Ovary (tissue), 9 donors: ENCODE results near the gene LYPLA2. TPM values are rescaled to one million over a fixed set of nuclear protein-coding genes. Genes with fewer than 3 reads are reported as not detected.

Experiments used
- DNase-seq, 5 donors: peaks; one replicate each; pipeline ENCODE4 v3.0.0-alpha.2; 2019 to 2020
- H3K27ac ChIP-seq, 2 donors: fragments of 200-600 bp; one replicate each; pipeline versions ENCODE4 v1.5.1 to v1.8.0; 2019 to 2022
- H3K27me3 ChIP-seq: fragments of 200-600 bp; one replicate; pipeline ENCODE4 v1.8.0; 2022
- H3K36me3 ChIP-seq: fragments of 200-600 bp; sonication (generic); one replicate; pipeline ENCODE4 v1.5.1; 2019
- H3K4me1 ChIP-seq: one replicate; pipeline ENCODE4 v1.8.1; 2013; ENCODE audit warnings: mild to moderate bottlenecking, moderate library complexity; ENCODE audit not compliant: insufficient read depth
- H3K4me3 ChIP-seq: fragments of 200-600 bp; sonication (generic); one replicate; pipeline ENCODE4 v1.5.1; 2017
- H3K9me3 ChIP-seq, 2 donors: fragments of 200-600 bp in 1 of 2; sonication (generic) in 1 of 2; one replicate each; pipeline versions ENCODE4 v1.5.1 to v1.8.1; 2013 to 2019; ENCODE audit warnings: mild to moderate bottlenecking in 1 of 2, moderate library complexity in 1 of 2
- EP300 ChIP-seq: sonication (generic); formaldehyde crosslinking; IDR thresholded peaks from one replicate; pipeline ENCODE4 v1.6.1; 2017; ENCODE audit warnings: antibody characterized with exemption
- POLR2A ChIP-seq: fragments of 450-650 bp; IDR thresholded peaks from one replicate; pipeline ENCODE4 v1.6.1; 2017; ENCODE audit warnings: antibody characterized with exemption, mild to moderate bottlenecking, moderate library complexity
- WGBS, 3 donors: extraction: QIAGEN DNeasy Blood & Tissue Kit in 1 of 3; methylation state at CpG; one replicate each; pipeline versions ENCODE4 v1.1.5 to v1.1.7; 2013 to 2017; 5-methylcytosine and 5-hydroxymethylcytosine counted together
- intact Hi-C, 4 donors: fragments of 100-400 bp; cut with DNase I; formaldehyde crosslinking; loops; one replicate each; pipeline versions ENCODE4 v1.11.0 to v1.15.1; 2022 to 2023
- polyA plus RNA-seq, 2 donors: library from polyadenylated mRNA; stranded (reverse); fragments of 200-250 nt in 1 of 2; fragments of 350-450 nt in 1 of 2; fragmentation: Illumina TruSeq in 1 of 2; extraction: RNeasy Lipid Tissue Mini Kit (QIAGEN cat#74804) in 1 of 2; gene quantifications; one replicate each; pipeline ENCODE4 v1.2.3, GENCODE V29; 2013 to 2014
- total RNA-seq, 7 donors: library from RNA; depleted of rRNA in 2 of 7; stranded (reverse); fragments of >200 nt in 2 of 7; fragmentation: NEBNext Ultra II Directional in 3 of 7; extraction: Animal tissue kit (Norgen Biotek cat#: 25700) in 3 of 7; gene quantifications; one replicate each; pipeline versions ENCODE4 v1.1.0 to v1.2.4, GENCODE V29; 2016 to 2023
- TF ChIP-seq, protein P1 (sequence below), 3 donors: fragments of 450-650 bp in 2 of 3; fragments of 200-600 bp in 1 of 3; IDR thresholded peaks; one replicate each; pipeline versions ENCODE4 v1.5.1 to v1.8.0; 2016 to 2022; ENCODE audit warnings: antibody characterized with exemption in 3 of 3, mild to moderate bottlenecking in 1 of 3
- donor health status: DM: no; HTN: no; CAD: no; lungs with moderate emphysema.
- donor health status: DM: no; HTN: no; CAD: no.
- donor health status: Bipolar disorder and iron deficiency.
- donor health status: DM: yes; HTN: yes; CAD: no.
- donor health status: DM: no; HTN: no; CAD: no.
- donor health status: DM: yes; HTN: yes; CAD: no.

The LYPLA2 gene
- total and polyA plus RNA-seq, 9 donors: 8.5 to 33.2 (median 26.0) TPM

GRCh38 chr1:23806280-23806679, 15.3 kb downstream of the LYPLA2 start:
- DNase-seq: no peak
- no peaks in the 10 kb centered on the region for H3K4me1 ChIP-seq
- 73 to 79% (median 77%) methylated on average over 6 of the region's 6 CpGs for WGBS, 3 donors
- H3K27me3 ChIP-seq: no peaks in the 10 kb centered on the region
- intact Hi-C loops: no loop called here
- no peaks in the 10 kb centered on the region for H3K36me3 ChIP-seq
- TF ChIP-seq EP300: no peak
- TF ChIP-seq POLR2A: no peak
- TF ChIP-seq, protein P1, sequence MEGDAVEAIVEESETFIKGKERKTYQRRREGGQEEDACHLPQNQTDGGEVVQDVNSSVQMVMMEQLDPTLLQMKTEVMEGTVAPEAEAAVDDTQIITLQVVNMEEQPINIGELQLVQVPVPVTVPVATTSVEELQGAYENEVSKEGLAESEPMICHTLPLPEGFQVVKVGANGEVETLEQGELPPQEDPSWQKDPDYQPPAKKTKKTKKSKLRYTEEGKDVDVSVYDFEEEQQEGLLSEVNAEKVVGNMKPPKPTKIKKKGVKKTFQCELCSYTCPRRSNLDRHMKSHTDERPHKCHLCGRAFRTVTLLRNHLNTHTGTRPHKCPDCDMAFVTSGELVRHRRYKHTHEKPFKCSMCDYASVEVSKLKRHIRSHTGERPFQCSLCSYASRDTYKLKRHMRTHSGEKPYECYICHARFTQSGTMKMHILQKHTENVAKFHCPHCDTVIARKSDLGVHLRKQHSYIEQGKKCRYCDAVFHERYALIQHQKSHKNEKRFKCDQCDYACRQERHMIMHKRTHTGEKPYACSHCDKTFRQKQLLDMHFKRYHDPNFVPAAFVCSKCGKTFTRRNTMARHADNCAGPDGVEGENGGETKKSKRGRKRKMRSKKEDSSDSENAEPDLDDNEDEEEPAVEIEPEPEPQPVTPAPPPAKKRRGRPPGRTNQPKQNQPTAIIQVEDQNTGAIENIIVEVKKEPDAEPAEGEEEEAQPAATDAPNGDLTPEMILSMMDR (IDR thresholded peaks at IDR 0.05): no peak
- H3K27ac ChIP-seq: no peak overlapping the region
- H3K9me3 ChIP-seq: no peaks in the 10 kb centered on the region
- H3K4me3 ChIP-seq: no peak overlapping the region

DNA sequence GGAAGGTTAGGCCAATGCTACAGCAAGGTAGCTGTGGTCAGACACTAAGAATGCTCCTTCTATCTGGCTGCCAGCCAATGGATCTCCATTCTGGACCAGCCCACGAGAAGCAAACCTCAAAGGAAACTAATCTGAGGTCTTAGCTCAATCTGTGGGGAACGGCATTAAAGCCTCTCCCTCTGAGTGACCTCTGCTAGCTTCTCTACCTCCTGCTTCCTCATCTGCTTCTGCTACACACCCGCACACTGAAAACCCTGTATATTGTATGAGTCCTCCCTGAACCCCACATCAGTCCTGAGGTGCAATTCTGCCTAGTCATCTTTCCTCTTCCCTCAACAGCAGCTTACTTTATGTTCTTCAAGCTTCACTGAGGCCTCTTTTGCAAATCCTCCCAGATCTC, 16.5 kb downstream of the LYPLA2 start:
- Histone ChIP-seq H3K9me3 (no peaks in the 10 kb centered on the region), H3K4me3 (no peak overlapping the region), H3K27ac (no peak overlapping the region), H3K4me1 (no peaks in the 10 kb centered on the region), H3K27me3 (no peaks in the 10 kb centered on the region), H3K36me3 (no peaks in the 10 kb centered on the region)
- intact Hi-C loops: no loop called here
- TF ChIP-seq EP300 (no peak), POLR2A (no peak)
- TF ChIP-seq, protein P1 (IDR thresholded peaks at IDR 0.05): no peak
- 54 to 60% (median 57%) methylated on average over 3 of the region's 3 CpGs for WGBS, 3 donors
- no peak for DNase-seq

DNA sequence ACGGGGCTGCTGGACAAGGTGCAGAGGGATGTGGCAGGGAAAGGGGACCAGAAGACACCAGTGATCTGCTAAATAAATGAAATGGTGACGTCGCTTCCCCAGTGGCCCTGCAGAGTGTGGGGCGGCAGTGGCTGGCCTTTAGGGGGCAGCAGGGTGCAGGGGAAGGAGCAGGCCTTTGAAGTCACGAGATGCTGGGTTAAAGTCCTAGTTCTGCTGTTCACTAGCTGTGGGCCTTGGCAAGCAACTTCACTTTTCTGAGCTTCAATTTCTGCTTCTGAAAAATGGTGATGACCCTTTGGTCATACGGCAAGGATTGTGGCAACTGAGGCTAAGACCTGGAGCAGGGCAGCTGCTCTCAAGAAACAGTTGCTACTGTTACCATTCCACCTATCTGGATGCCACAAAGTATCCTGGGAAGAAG, 18.8 kb downstream of the LYPLA2 start:
- intact Hi-C loops: no loop called here
- H3K36me3 ChIP-seq: no peaks in the 10 kb centered on the region

GRCh38 chr1:23810818-23811540, 20.0 kb downstream of the LYPLA2 start:
- intact Hi-C loops: no loop called here
- Histone ChIP-seq H3K27me3 (no peaks in the 10 kb centered on the region), H3K4me1 (no peaks in the 10 kb centered on the region), H3K27ac (no peak overlapping the region), H3K36me3 (no peaks in the 10 kb centered on the region), H3K9me3 (no peaks in the 10 kb centered on the region), H3K4me3 (no peak overlapping the region)
- 80 to 86% (median 82%) methylated on average over 3 of the region's 3 CpGs for WGBS, 3 donors
- DNase-seq: no peak
- TF ChIP-seq, protein P1 (IDR thresholded peaks at IDR 0.05): no peak
- TF ChIP-seq POLR2A (no peak), EP300 (no peak)

More for the DNA sequence above, 18.8 kb downstream of the LYPLA2 start:
- no peaks in the 10 kb centered on the region for H3K27me3 ChIP-seq
- H3K4me1 ChIP-seq: no peaks in the 10 kb centered on the region
- TF ChIP-seq POLR2A: no peak
- no peak for TF ChIP-seq EP300
- TF ChIP-seq, protein P1 (IDR thresholded peaks at IDR 0.05): no peak
- no peak for DNase-seq
- no peak overlapping the region for H3K27ac ChIP-seq
- WGBS, 3 donors: 45 to 56% (median 51%) methylated on average over 6 of the region's 6 CpGs
- H3K4me3 ChIP-seq: no peak overlapping the region
- no peaks in the 10 kb centered on the region for H3K9me3 ChIP-seq
